Endothelial cell of umbilical vein (primary cell): ENCODE measurements around the gene LMX1A. TPM values are rescaled to one million over a fixed set of nuclear protein-coding genes. Genes with fewer than 3 reads are reported as not detected.
A peak's percentile ranks its signal among the peaks of the same experiment; 100 is the strongest.

Experiments used
- Bru-seq: library from RNA; stranded (reverse); fragments of 400-500 nt; gene quantifications from one replicate; lab custom pipeline; 2021; lab: Mats Ljungman, UMichigan
- BruChase-seq, 2 experiments: library from RNA; stranded (reverse); fragments of 400-500 nt; gene quantifications; one replicate each; lab custom pipeline; 2021; lab: Mats Ljungman, UMichigan
- BruUV-seq: library from RNA; stranded (reverse); fragments of 400-500 nt; replicated peaks from 2 replicates; lab custom pipeline; 2021; lab: Mats Ljungman, UMichigan
- CTCF ChIA-PET: fragments of 300-600, 350-600 bp; sonication (Branson Sonifier 250); formaldehyde crosslinking; loops from one replicate; lab custom pipeline; 2021; ENCODE audit warnings: antibody characterized with exemption, inconsistent platforms; lab: Charles Lee
- POLR2A ChIA-PET: fragments of 300-600, 350-600 bp; sonication (Branson Sonifier 250); formaldehyde crosslinking; loops from one replicate; lab custom pipeline; 2021; ENCODE audit warnings: antibody characterized with exemption, inconsistent platforms; lab: Charles Lee
- DNase-seq: peaks from one replicate; pipeline ENCODE4 v3.0.0-alpha.2; 2011; ENCODE audit warnings: low read depth, low spot score
- FAIRE-seq: peaks from 2 replicates; lab custom pipeline; 2011; peaks lifted over from hg19 to GRCh38; lab: Jason Lieb, UNC
- H2AFZ ChIP-seq: 2 replicates; pipeline ENCODE4 v1.6.0; 2012; ENCODE audit warnings: low read depth, low read length, control low read depth, inconsistent platforms
- H3K27ac ChIP-seq: 2 replicates; pipeline ENCODE4 v1.5.1; 2011; ENCODE audit warnings: low read depth, mild to moderate bottlenecking, control low read depth, low read length, moderate library complexity; ENCODE audit not compliant: insufficient read depth
- H3K27me3 ChIP-seq, 2 experiments: 2 replicates each; pipeline versions ENCODE4 v1.6.0 to v1.6.1; 2011; ENCODE audit warnings: low read length in 2 of 2, mixed read lengths in 1 of 2; ENCODE audit not compliant: control insufficient read depth in 2 of 2, insufficient read depth in 2 of 2
- H3K36me3 ChIP-seq, 2 experiments: 2 replicates in 1 of 2; 3 replicates in 1 of 2; pipeline ENCODE4 v1.5.1; 2011; ENCODE audit warnings: low read length in 2 of 2, mild to moderate bottlenecking in 1 of 2, moderate library complexity in 1 of 2; ENCODE audit not compliant: control insufficient read depth in 2 of 2, insufficient read depth in 2 of 2; ENCODE audit errors: extremely low read depth in 1 of 2
- H3K4me1 ChIP-seq: 3 replicates; pipeline ENCODE4 v1.5.1; 2011; ENCODE audit warnings: mild to moderate bottlenecking, low read length; ENCODE audit not compliant: control insufficient read depth, insufficient read depth; ENCODE audit errors: extremely low read depth
- H3K4me2 ChIP-seq: 2 replicates; pipeline ENCODE4 v1.6.1; 2011; ENCODE audit warnings: low read length, control low read depth, mixed read lengths; ENCODE audit not compliant: insufficient read depth
- H3K4me3 ChIP-seq, 3 experiments: fragments of 200-600 bp in 1 of 3; sonication (generic), shearing (Covaris generic) in 1 of 3; replicated peaks in 1 of 3; 2 replicates each; pipeline ENCODE4 v1.5.1; 2011 to 2016; ENCODE audit warnings: control low read depth in 3 of 3, low read length in 3 of 3, mild to moderate bottlenecking in 2 of 3, inconsistent platforms in 1 of 3, low read depth in 1 of 3, moderate library complexity in 1 of 3; ENCODE audit not compliant: insufficient read depth in 1 of 3
- H3K79me2 ChIP-seq: 2 replicates; pipeline ENCODE4 v1.6.0; 2012; ENCODE audit warnings: low read length, inconsistent platforms; ENCODE audit not compliant: control insufficient read depth, insufficient read depth
- H3K9ac ChIP-seq: replicated peaks from 2 replicates; pipeline ENCODE3; 2011; ENCODE audit warnings: low read length, control low read depth; ENCODE audit not compliant: insufficient read depth; ENCODE audit errors: extremely low read depth
- H3K9me1 ChIP-seq: replicated peaks from 3 replicates; pipeline ENCODE4 v1.6.0; 2011; ENCODE audit warnings: mild to moderate bottlenecking, low read length; ENCODE audit not compliant: control insufficient read depth, insufficient read depth; ENCODE audit errors: extremely low read depth
- H3K9me3 ChIP-seq: replicated peaks from 2 replicates; pipeline ENCODE4 v1.5.1; 2012; ENCODE audit warnings: low read length, inconsistent platforms; ENCODE audit not compliant: control insufficient read depth, insufficient read depth
- H4K20me1 ChIP-seq: replicated peaks from 2 replicates; pipeline ENCODE3; 2011; ENCODE audit warnings: mild to moderate bottlenecking, low read length; ENCODE audit not compliant: control insufficient read depth, insufficient read depth; ENCODE audit errors: extremely low read depth
- CTCF ChIP-seq, 2 donors: IDR thresholded peaks; 1 replicate in 1 of 2; 2 replicates in 1 of 2; pipeline ENCODE4 v1.5.1; 2011; ENCODE audit warnings: low read length in 2 of 2, mild to moderate bottlenecking in 2 of 2, moderate library complexity in 2 of 2, control low read depth in 1 of 2, inconsistent platforms in 1 of 2, low read depth in 1 of 2; ENCODE audit not compliant: insufficient read depth in 1 of 2; ENCODE audit errors: extremely low read depth in 1 of 2
- EZH2 ChIP-seq: IDR thresholded peaks from 2 replicates; pipeline ENCODE4 v1.6.1; 2012; ENCODE audit warnings: borderline replicate concordance, low read depth, mild to moderate bottlenecking, moderate library complexity, low read length, inconsistent platforms; ENCODE audit not compliant: severe bottlenecking
- FOS ChIP-seq: IDR thresholded peaks from 2 replicates; pipeline ENCODE4 v1.6.1; 2011; ENCODE audit warnings: mild to moderate bottlenecking, low read length, moderate library complexity, borderline replicate concordance; ENCODE audit not compliant: insufficient read depth
- GATA2 ChIP-seq: IDR thresholded peaks from 2 replicates; pipeline ENCODE4 v1.7.0; 2011; ENCODE audit warnings: low read depth, mild to moderate bottlenecking, moderate library complexity, mixed read lengths, low read length; ENCODE audit not compliant: insufficient read length, insufficient read depth
- JUN ChIP-seq: IDR thresholded peaks from 2 replicates; pipeline ENCODE4 v1.6.1; 2011; ENCODE audit warnings: borderline replicate concordance, low read depth; ENCODE audit not compliant: insufficient read length, insufficient read depth
- MAX ChIP-seq: IDR thresholded peaks from 2 replicates; pipeline ENCODE4 v1.6.1; 2011; ENCODE audit not compliant: insufficient read depth, insufficient read length
- MYC ChIP-seq: IDR thresholded peaks from one replicate; pipeline ENCODE4 v1.6.1; 2011; ENCODE audit warnings: mild to moderate bottlenecking, low read depth, low read length
- POLR2A ChIP-seq: IDR thresholded peaks from 2 replicates; pipeline ENCODE4 v1.6.1; 2012; ENCODE audit warnings: low read depth, mild to moderate bottlenecking, control low read depth, low read length
- POLR2AphosphoS5 ChIP-seq: IDR thresholded peaks from 2 replicates; pipeline ENCODE4 v1.6.1; 2012; ENCODE audit warnings: low read depth, mild to moderate bottlenecking, control low read depth, low read length, moderate library complexity; ENCODE audit not compliant: insufficient read depth
- dilution Hi-C: fragments of 300-500 bp; cut with MboI; formaldehyde crosslinking; loops from one replicate; pipeline ENCODE4 v1.15.0; 2019; ENCODE audit warnings: low sequenced_read_pairs; ENCODE audit not compliant: extremely low pct_ligation_motif_present
- intact Hi-C: fragments of 100-400 bp; cut with micrococcal nuclease; formaldehyde crosslinking; loops from one replicate; pipeline ENCODE4 v1.10.0; 2022
- long read RNA-seq: library from polyadenylated mRNA; stranded (forward); transcript quantifications from one replicate; pipeline ENCODE4 v2.0.0, GENCODE V29; 2021
- polyA minus RNA-seq, 3 experiments: library from RNA; depleted of rRNA, polyadenylated mRNA; stranded (reverse); fragments of >200 nt; gene quantifications; 1 replicate in 1 of 3; 2 replicates in 2 of 3; pipeline ENCODE4 v1.2.3, GENCODE V29; 2011
- polyA plus RNA-seq, 4 experiments: library from polyadenylated mRNA; depleted of rRNA in 3 of 4; stranded (reverse) in 3 of 4; unstranded in 1 of 4; fragments of >200 nt; gene quantifications; 2 replicates each; pipeline versions ENCODE4 v1.2.1 to v1.2.3, GENCODE V29; 2011 to 2012; ENCODE audit warnings: missing spikeins in 1 of 4
- total RNA-seq: library from RNA; stranded (reverse); gene quantifications from 2 replicates; pipeline ENCODE4 v1.2.3, GENCODE V29; 2021

Gene LMX1A
- total RNA-seq (not detected in 2 replicates), polyA plus RNA-seq (not detected in 2 replicates), polyA minus RNA-seq (not detected in 2 replicates), Bru-seq, nascent RNA (percentile 1 among the genes with signal in this experiment), BruChase-seq, experiment 1, labeled RNA remaining after a 6-hour chase (not detected), BruChase-seq, experiment 2, labeled RNA remaining after a 2-hour chase (not detected)
- not detected in 2 replicates for polyA plus RNA-seq (2011; cell fraction: cytosol; rRNA removed)
- polyA plus RNA-seq (2011; cell fraction: nucleus; rRNA removed) = not detected in 2 replicates
- not detected in 2 replicates for polyA plus RNA-seq (2012)
- not detected for polyA minus RNA-seq (2011; cell fraction: cytosol; rRNA and poly(A)+ RNA removed)
- polyA minus RNA-seq (2011; cell fraction: nucleus; rRNA and poly(A)+ RNA removed) = not detected in 2 replicates
- long read RNA-seq = 0 reads

GRCh38 chr1:165355977-165356811 lies at the start of gene LMX1A:
TSS of gene LMX1A (minus strand) at chr1:165356715. CDS start at chr1:165355559, 1,156 bp downstream.
- CTCF ChIA-PET = interaction anchor here (1.0 to 3.0 kb wide), 2 partner anchors 12 to 238 kb away, joined by 4 to 17 read pairs; no protein-coding TSS in a partner anchor
- no peak for FAIRE-seq
- Histone ChIP-seq H2AFZ (no peak within 1 kb of the TSS), H3K4me3 (no peak within 1 kb of the TSS), H3K79me2 (no peaks in the 10 kb centered on the region), H3K4me2 (no peak within 1 kb of the TSS), H3K9ac (no peak within 1 kb of the TSS), H3K27ac (no peak within 1 kb of the TSS), H4K20me1 (no peaks in the 10 kb centered on the region), H3K27me3 (peaks cover 73 to 81% of the 10 kb centered on the region in 2 experiments), H3K9me1 (no peaks in the 10 kb centered on the region), H3K9me3 (no peaks in the 10 kb centered on the region), H3K36me3 (no peaks in the 10 kb centered on the region), H3K4me1 (no peaks in the 10 kb centered on the region)
- no peak for TF ChIP-seq MYC
- no peak for TF ChIP-seq MAX
- no peak for TF ChIP-seq CTCF (IDR thresholded peaks at IDR 0.05; ENCODE audit: extremely low read depth in 1 of 2, insufficient read depth in 1 of 2, low read depth in 1 of 2, low read length in 2 of 2)
- TF ChIP-seq FOS = no peak
- TF ChIP-seq POLR2A = no peak
- TF ChIP-seq JUN = no peak
- no peak for TF ChIP-seq POLR2AphosphoS5
- no peak for TF ChIP-seq EZH2
- no peak for TF ChIP-seq GATA2
- dilution Hi-C loops = no loop called here
- intact Hi-C loops = no loop called here
- DNase-seq = no peak
- POLR2A ChIA-PET = no interaction called here
- no TSS peak for BruUV-seq
